HFF-Myc (cell line): ENCODE results near the gene CDH22.

Source experiments
- DNase-seq: peaks from one replicate; pipeline ENCODE4 v3.0.0-alpha.2; 2011; ENCODE audit warnings: low read depth; ENCODE audit errors: extremely low read depth
- H3K4me3 ChIP-seq: replicated peaks from 2 replicates; pipeline ENCODE4 v1.5.1; 2011; ENCODE audit warnings: low read depth, mild to moderate bottlenecking, control low read depth, low read length
- CTCF ChIP-seq: IDR thresholded peaks from 2 replicates; pipeline ENCODE4 v1.5.1; 2012; ENCODE audit warnings: mild to moderate bottlenecking, low read depth, low read length, control low read depth; ENCODE audit errors: missing control alignments

CDH22 gene

DNA sequence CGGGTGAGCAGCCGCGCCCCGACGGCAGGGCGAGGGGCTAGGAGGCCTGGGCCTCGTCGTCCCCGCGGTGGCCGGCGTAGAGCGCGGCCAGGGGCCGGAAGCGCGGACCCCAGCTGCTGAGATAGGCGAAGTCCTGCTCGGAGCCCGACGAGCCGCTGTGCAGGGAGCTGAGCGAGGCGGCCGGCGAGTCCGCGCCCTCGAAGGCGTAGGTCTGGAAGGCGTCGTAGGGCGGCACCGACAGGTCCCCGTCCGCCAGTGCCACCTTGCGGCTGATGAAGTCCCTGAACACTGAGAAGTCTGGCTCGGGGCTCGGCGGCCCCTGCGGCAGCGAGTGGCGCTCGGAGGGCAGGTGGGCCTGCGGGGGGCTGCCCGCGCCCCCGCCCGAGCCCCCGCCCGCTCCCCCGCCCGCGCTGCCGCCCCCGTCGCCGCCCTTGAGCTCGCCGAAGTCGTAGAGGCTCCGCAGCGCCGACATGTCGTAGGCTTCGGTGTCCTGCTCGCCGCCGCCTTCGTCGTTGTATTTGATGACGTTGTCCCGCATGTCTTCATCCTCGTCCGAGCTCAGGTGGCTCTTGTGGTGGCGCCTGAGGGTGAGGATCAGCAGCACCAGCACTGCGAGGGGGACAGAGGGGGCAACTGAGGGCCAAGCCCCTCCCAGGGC, 133.7 kb downstream of the CDH22 start:
- no peak for DNase-seq
- TF ChIP-seq CTCF = peak; percentile 54
- H3K4me3 ChIP-seq = no peak overlapping the region

GRCh38 chr20:46173652-46174468, 134.4 kb downstream of the CDH22 start:
- no peak for DNase-seq
- H3K4me3 ChIP-seq = no peak overlapping the region
- no peak for TF ChIP-seq CTCF

DNA sequence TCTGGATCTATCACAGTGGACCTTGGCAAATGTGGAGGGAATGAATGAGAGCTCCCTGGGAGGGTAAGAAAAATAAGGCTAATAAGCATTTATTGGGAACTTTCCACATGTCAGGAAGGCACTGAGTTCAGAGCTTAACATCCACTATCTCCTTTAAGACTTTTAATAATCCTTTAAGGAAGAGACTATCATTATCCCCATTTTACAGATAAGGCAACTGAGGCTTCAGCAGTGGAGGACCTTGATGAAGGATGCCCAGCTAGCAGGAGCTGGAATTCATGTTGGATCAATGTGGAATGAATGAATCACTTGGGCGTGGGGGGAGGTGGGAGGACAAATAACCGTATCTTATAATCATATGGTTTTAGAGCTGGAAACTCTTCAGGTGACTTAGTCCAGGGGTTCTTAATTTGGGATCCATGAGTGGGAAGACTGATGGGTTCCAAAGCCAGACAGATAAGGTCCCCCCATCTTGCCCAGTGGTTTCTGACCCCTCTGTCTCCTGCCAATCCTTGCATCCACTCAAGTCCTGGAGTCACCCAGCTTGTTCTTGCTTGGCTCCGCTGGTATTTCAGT, 135.2 kb downstream of the CDH22 start:
- no peak for TF ChIP-seq CTCF
- no peak for DNase-seq
- no peak overlapping the region for H3K4me3 ChIP-seq

GRCh38 chr20:46172455-46172854, 135.8 kb downstream of the CDH22 start:
- no peak for TF ChIP-seq CTCF

GRCh38 chr20:46171909-46172308, 136.4 kb downstream of the CDH22 start:
- DNase-seq = no peak
- H3K4me3 ChIP-seq = no peak overlapping the region
- TF ChIP-seq CTCF = no peak

More at GRCh38 chr20:46172455-46172854, 135.8 kb downstream of the CDH22 start:
- H3K4me3 ChIP-seq = no peak overlapping the region
- DNase-seq = no peak

DNA sequence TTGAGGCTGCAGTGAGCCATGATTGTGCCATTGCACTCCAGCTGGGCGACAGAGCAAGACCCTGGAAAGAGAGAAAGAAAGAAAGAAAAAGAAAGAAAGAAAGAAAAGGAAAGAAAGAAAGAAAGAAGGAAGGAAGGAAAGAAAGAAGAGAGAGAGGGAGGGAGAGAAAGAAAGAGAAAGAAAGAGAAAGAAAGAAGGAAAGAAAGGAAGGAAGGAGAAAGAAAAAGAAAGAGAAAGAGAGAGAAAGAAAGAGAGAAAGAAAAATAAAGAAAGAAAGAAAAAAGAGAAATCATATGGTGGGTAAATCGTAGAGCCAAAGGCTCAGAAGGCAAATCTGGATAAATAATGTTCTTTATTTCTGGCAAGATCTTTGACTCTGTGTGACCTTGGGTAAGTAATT, 136.8 kb downstream of the CDH22 start:
- DNase-seq = no peak
- no peak for TF ChIP-seq CTCF
- H3K4me3 ChIP-seq = no peak overlapping the region
